ENCODE data around the gene TNNI3K.

DNA sequence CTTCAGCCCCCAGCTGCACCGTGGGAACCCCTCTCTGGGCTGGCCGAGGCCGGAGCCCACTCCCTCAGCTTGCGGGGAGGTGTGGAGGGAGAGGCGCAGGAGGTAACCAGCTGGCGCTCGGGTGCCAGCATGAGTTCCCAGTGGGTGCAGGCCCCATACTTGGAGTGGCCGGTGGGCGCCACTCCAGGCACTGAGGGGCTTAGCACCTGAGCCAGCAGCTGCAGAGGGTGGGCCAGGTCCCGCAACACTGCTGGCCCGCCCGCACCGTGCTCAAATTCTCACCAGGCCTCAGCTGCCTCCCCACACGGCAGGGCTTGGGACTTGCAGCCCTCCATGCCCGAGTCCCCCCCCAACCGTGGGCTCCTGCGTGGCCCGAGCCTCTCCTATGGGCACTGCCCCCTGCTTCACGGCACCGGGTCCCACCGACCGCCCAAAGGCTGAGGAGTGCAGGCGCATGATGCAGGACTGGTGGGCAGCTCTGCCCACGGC is 230.1 kb downstream of the TNNI3K start:
- TF ChIP-seq, protein P1, sequence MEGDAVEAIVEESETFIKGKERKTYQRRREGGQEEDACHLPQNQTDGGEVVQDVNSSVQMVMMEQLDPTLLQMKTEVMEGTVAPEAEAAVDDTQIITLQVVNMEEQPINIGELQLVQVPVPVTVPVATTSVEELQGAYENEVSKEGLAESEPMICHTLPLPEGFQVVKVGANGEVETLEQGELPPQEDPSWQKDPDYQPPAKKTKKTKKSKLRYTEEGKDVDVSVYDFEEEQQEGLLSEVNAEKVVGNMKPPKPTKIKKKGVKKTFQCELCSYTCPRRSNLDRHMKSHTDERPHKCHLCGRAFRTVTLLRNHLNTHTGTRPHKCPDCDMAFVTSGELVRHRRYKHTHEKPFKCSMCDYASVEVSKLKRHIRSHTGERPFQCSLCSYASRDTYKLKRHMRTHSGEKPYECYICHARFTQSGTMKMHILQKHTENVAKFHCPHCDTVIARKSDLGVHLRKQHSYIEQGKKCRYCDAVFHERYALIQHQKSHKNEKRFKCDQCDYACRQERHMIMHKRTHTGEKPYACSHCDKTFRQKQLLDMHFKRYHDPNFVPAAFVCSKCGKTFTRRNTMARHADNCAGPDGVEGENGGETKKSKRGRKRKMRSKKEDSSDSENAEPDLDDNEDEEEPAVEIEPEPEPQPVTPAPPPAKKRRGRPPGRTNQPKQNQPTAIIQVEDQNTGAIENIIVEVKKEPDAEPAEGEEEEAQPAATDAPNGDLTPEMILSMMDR (IDR thresholded peaks at IDR 0.05; ENCODE audit: low read length), result no peak
- TF ChIP-seq EZH2 (IDR thresholded peaks at IDR 0.05; ENCODE audit: borderline replicate concordance, low read length), result no peak

All from OCI-LY1 (cell line).